Mesenteric fat pad (tissue), 1 donor: ENCODE measurements around the gene HMGN3. TPM values are rescaled to one million over a fixed set of nuclear protein-coding genes. Genes with fewer than 3 reads are reported as not detected.

Source experiments
- DNase-seq: peaks from one replicate; pipeline ENCODE4 v3.0.0-alpha.2; 2020; ENCODE audit warnings: low spot score
- total RNA-seq: library from RNA; stranded (reverse); fragmentation: NEBNext Ultra II Directional; extraction: Animal tissue kit (Norgen Biotek cat#: 25700); gene quantifications from one replicate; pipeline ENCODE4 v1.2.1, GENCODE V29; 2021
- donor health status: DM: yes; HTN: yes; CAD: no.

HMGN3 gene
- total RNA-seq, 1 donor from 2014 or later, result 37.0 TPM

DNA sequence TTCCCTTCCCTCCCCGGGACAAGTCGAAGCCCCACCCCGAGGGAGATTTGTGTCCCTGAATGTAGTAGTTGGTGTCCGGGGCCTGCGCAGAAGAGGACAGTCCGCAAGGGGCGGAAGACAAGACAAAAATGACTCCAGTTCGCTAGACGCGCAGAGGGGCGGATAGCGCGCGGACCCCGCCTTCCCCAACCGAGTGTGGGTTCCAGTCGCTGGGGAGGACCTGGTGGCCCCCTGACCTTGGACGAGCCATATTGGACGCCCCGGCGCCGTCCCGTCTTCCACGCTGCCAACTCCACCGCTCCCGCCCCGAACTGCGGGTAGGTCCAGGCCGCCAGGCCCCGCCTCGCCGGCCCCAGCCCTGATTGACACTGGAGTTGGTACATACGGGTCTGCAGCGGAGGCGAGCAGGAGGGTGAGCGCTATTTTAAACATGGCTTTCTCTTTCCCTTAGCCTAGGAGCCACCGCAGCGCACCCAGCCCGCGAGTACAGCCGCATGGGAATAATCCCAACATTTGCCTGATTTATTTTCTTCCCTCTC lies 802 bp downstream of the HMGN3 start:
- peak; percentile 95 for DNase-seq

DNA sequence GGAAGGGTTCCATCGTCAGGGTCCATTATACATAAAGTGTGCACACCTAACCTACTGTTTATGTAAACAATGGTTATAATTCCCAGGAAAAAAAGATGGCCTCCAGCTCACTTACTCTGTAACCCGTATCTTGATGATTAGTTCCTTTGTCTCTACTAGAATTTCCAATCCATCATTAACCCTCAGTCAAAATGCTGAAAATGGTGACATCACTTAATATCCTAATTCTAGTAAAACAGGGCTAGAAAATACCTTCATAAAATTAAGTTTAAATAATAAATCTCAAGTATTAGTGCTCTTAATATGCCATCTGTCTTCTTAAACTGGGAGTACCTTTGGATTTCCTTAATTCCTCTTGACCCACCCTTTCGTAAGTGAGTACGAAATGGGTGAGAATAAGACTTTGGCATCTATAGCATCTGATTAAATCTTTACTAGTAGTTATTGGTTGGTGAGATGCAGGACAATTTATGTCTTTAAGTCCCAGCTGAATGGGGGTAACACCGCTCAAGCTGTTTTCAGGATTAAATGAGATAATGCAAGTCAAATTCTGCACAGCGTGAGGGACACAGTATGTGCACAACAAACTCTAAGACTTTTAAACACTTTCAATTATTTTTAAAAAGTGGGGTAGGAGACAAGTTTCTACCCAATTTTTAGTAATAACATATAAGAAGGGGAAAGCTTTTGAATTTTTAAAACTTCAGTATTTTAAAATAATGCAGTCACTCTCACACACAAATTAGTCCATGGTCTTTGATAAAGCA lies 1.6 kb downstream of the HMGN3 start:
- no peak for DNase-seq

GRCh38 chr6:79231666-79232065 lies 2.8 kb downstream of the HMGN3 start:
- no peak for DNase-seq

GRCh38 chr6:79231101-79231500 lies 3.4 kb downstream of the HMGN3 start:
- DNase-seq, result no peak

- DNase-seq, result no peak
Measured at GRCh38 chr6:79230149-79230548, 4.3 kb downstream of the HMGN3 start.

DNA sequence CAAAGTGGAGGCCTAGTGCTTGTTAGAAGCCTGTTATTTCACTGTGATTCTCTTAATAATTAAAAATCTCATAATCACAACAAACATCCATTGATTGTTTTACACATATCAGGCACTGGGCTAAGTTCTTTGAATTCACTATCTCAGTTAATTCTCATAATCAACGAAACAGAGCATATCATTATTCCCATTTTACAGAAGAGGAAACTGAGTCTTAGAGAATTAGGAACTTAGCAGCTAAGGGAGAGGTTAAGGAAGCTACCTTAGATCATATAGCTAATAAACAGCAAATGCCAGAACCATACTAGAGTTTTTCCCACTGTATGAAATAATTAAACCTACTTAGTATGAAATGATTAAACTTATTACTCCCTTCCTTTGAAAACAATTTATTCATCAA lies 7.0 kb downstream of the HMGN3 start:
- DNase-seq, result no peak

DNA sequence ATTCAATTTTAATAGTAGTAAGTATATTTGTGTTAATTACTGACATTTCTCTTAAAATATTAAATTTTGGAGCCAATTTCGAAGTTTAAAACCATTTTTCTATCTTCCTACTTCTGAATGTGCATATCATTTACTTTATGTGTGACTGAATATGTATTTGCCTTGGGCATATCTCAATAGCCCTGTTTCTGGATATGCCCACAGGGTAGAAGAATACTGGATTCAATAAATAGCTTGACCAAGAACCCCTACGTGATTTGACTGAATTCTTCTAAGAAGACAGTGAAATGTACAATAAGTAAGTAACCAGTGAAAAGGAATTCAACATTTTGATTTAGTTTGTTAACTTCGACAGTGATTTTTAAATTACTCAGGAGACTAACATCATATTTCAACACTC lies 7.8 kb downstream of the HMGN3 start:
- DNase-seq, result no peak

DNA sequence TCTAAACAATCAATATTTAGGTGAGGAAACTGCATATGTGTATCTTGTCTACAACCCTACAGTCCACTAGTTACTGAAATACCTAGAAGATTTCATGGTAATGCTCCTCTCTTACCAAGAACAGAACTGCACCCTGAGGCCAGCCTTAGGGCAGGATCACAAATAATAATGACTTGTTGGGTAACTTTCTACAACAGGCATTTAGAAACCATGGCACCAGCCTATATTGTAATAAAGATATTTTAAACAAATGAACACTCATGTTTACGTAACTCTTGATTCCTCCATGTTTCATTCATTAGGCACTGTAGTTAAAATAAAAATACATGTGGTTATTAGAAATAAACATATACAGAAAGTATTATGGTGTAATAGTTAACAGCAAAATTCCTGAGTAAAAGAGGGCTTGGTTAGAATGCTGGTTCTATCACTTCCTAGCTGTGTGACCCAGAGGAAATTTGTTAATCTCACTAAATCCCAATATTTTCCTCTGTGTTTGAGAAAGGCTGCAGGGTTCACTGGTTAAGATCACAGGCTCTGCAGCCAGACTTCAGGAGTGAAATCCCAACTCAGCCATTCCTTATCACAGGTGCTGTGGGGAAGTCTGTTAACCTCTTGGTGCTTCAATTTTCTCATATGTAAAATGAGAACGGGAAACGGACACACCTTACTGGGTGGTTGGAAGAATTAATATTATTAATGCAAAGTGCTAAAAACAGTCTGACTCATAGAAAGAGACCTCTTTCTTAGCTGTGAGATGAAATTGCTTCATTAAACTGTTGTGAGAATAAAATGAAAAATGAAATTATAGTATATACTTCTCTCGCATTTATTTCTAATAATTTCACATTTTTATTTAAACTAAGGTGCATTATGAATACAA lies 8.5 kb downstream of the HMGN3 start:
- DNase-seq, result no peak

GRCh38 chr6:79223611-79224404 lies 10.7 kb downstream of the HMGN3 start:
- DNase-seq, result no peak

DNA sequence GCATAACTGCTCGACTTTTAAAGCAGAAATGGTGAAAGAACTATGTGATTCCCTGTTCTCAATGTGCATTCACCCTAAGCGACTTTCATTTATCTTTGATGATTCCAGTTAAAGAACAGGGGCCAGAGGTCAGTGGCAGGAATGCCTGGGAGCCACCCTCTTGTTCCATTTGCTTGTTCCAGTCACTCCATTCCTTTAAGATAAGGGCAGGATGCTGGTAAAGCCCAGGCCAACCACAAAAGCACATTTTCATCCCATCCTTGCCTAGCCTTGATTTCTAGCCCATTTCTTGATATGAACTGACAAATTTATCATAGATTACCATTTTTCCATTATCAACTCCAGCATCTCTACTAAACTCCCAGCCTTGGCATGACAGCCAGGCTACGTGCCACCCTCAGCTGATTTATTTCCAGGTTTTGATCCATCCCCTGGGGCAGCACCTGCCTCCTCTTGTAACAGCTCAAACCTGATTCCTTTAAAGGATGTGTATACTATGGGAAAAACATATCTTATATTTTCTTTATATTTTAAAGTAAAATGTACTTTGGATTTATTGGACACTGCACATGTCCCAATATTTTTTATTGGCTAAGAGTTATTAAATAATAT lies 19.2 kb downstream of the HMGN3 start:
- no peak for DNase-seq

DNA sequence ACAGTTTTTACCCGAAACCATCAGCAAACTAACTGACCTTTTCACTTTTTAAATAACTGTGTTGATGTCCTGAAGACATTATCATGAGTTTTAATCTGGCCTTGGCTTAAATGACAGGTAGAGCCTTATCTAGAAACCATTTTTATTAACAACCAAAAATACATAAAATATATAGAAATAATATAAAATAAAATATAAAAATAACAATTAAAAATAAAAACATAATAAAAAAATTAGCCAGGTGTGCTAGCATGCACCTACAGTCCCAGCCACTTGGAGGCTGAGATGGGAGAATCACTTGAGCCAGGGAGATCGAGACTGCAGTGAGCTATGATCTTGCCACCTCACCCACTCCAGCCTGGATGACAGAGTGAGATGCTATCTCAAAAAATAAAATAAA lies 21.6 kb downstream of the HMGN3 start:
- no peak for DNase-seq

GRCh38 chr6:79208816-79209215 lies 25.7 kb downstream of the HMGN3 start:
- DNase-seq, result no peak

GRCh38 chr6:79203753-79204253 lies 30.7 kb downstream of the HMGN3 start:
- DNase-seq, result no peak

DNA sequence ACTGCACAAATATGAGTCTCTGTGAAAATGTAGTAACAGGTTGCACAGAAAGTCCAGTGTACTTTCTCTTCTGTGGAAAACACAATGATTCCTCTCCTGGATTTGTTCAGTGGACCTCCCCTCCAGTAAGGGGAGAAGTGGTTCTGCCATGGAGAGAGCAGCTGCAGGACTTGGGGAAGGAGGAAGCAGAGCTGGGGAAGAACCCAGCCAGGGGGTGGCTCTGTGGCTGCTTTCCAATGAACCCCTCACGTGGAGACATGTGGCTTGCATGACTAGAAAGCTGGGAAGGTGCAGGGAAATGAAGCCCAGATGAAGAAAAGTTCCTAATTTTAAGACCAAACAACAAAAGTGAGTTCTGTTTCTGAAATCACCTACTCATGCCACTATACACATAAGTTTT lies 31.9 kb downstream of the HMGN3 start:
- no peak for DNase-seq

DNA sequence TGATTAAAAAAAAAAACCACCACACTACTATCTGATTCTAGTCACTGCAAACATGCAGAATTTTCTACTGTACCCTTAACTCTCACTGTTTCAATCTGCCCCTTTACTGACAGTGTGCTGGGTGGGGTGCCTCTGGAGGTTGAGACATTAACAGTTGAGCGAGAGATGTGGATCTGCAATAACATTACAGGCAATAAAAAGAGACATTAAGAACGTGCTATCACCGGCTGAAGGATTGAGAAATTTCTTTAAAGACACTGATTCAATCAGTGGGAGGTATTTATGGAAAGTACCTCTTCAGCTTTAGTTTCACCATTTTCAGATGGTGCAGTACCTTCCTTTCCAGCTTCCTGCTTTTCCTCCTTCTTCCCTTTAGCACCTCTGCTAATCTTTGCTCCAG lies 32.5 kb downstream of the HMGN3 start:
- no peak for DNase-seq

DNA sequence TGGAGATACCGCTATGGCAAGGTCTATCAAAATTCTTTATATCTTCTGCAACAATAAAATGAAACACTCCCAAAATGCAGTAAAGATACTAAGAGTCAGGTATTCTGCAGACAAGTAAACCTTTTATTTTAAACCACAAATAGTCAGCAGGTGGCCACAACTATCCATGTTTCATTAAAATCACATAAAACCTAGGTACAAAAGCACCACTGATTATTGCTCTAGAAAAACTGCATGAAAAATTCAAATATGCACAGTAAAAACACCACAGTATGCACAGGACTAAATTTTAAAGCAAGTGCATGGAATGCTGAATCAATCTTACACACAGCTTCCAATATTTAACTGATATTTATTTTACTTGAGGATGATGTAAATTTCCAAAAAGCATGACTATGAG lies 33.3 kb downstream of the HMGN3 start:
- no peak for DNase-seq

DNA sequence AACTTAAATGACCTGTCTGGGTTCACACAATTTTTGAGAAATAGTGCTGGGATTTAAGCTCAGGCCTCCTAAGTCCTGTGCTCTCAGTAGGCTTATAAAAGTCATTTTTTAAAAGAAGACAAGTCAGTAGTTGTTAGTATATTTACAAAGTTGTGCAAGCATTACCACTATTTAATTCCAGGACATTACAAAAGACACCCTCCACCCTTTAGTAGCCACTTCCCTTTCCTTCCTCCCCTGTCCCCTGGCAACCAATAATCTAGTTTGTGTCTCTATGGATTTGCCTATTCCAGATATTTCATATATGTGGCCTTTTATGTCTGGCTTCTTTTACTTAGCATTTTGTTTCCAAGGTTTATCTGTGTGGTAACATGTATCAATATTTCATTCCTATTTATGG lies 37.6 kb downstream of the HMGN3 start:
- DNase-seq, result no peak

DNA sequence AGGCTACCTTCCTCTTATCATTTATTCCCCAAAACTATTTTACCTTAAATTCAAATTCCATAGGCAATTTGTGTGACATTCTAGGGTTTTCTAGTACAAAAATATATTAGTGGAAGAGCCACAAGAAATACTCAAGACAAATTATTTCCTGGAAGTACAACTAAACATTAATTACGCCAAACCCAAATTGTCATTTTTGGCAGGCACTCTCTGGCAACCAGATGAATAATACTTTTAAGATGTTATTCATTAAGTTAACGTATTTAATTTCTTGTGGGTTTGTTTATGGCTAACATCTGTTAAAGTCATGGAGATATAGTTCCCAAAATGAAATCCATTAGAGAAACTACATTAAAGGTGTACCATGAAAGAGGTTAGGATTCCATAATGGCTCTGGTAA lies 40.5 kb downstream of the HMGN3 start:
- DNase-seq, result no peak

DNA sequence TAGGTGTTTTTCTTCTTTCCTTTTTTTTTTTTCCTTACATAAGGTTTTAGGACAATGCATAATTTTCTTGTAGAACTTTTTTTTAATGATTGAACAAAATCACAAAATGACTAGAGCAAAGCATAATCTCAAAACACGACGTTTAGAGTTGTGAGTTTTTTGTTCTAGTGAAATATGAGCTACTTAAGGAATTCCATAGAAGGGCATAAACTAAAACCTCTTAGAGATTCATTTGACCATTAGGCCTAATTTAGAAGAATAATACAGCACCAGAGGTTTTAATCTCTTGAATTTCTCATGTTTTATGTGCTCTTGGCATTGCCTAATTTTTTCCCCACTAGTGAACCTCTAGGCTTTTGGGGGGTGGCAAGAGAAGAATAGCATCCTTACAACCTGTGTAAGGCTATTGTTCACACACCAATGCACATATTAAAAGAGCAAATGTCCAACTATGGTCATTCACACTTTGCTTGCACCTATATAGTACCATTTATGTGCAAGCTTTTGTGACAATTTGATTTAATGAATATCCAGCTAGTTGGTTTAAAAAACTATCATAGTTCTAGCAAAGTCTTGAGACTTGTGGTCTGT lies 44.6 kb downstream of the HMGN3 start:
- DNase-seq, result no peak

DNA sequence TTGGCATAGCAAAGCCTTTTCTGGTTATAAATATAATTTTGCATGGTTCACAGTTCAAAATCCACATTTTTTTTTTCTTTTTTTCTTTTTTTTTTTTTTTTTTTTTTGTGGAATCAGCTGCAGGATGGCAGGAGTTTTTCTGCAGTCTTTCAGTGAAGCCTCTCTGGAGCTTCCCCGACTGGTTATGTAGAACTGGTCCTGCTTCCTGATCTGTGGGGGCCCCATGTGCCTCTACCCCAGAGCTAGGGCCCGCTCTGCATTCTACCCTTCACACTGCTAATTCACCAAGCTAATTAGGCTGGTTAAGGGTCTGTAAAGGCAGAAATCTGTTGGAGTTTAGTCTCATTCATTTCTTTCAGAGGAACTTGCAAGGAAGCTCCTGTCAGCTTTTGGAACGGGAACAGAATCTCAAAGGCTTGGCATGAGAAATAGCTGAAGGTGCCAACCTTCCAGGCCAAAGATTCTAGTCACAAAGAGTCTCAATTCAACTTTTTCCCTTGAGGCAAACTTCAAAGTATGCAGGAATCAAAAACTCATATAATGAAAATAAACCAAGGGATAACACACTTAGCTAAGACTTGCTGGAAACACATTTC lies 45.5 kb downstream of the HMGN3 start:
- no peak for DNase-seq
